CD4-positive, alpha-beta memory T cell (primary cell): Measurements from ENCODE around the gene LPAR2. TPM values are rescaled to one million over a fixed set of nuclear protein-coding genes. Genes with fewer than 3 reads are reported as not detected.
A peak's percentile ranks its signal among the peaks of the same experiment; 100 is the strongest.

Source experiments
- CTCF ChIA-PET: fragments of 350-600 bp; sonication (Branson Sonifier 250); formaldehyde crosslinking; loops from one replicate; lab custom pipeline; 2021; ENCODE audit warnings: inconsistent platforms; ENCODE audit not compliant: partially characterized antibody; lab: Charles Lee
- POLR2A ChIA-PET: fragments of 350-600 bp; sonication (Branson Sonifier 250); formaldehyde crosslinking; loops from one replicate; lab custom pipeline; 2021; ENCODE audit not compliant: partially characterized antibody; lab: Charles Lee
- DNase-seq, 5 donors: peaks; one replicate each; pipeline versions ENCODE4 v3.0.0 to v3.0.0-alpha.2; 2020 to 2022; ENCODE audit warnings: mixed read lengths in 1 of 5
- H3K27ac ChIP-seq: one replicate; pipeline ENCODE4 v1.7.0; 2013; ENCODE audit warnings: low read depth, low read length
- H3K27me3 ChIP-seq: 2 replicates; pipeline ENCODE4 v1.7.0; 2013; ENCODE audit warnings: mild to moderate bottlenecking, low read length, moderate library complexity; ENCODE audit not compliant: insufficient read depth
- H3K36me3 ChIP-seq: 2 replicates; pipeline ENCODE4 v1.7.0; 2013; ENCODE audit warnings: mild to moderate bottlenecking, low read length, moderate library complexity; ENCODE audit not compliant: insufficient read depth
- H3K4me1 ChIP-seq: 2 replicates; pipeline ENCODE4 v1.7.0; 2013; ENCODE audit warnings: mild to moderate bottlenecking, low read length, moderate library complexity; ENCODE audit not compliant: insufficient read depth
- H3K4me3 ChIP-seq, 2 donors: one replicate each; pipeline ENCODE4 v1.7.0; 2013; ENCODE audit warnings: low read length in 2 of 2, mild to moderate bottlenecking in 1 of 2
- H3K9me3 ChIP-seq, 2 donors: one replicate each; pipeline ENCODE4 v1.7.0; 2013; ENCODE audit warnings: low read length in 2 of 2, control low read depth in 1 of 2; ENCODE audit not compliant: control insufficient read depth in 1 of 2
- H3K27ac Mint-ChIP-seq, 7 donors: one replicate each; pipeline ENCODE4 v1.8.0; 2020 to 2021; ENCODE audit warnings: mixed read lengths in 7 of 7, mild to moderate bottlenecking in 6 of 7, inconsistent platforms in 3 of 7, moderate library complexity in 3 of 7
- H3K27me3 Mint-ChIP-seq, 2 donors: one replicate each; pipeline ENCODE4 v1.8.0; 2020 to 2021; ENCODE audit warnings: mixed read lengths in 2 of 2
- H3K36me3 Mint-ChIP-seq, 2 donors: one replicate each; pipeline ENCODE4 v1.8.0; 2020 to 2021; ENCODE audit warnings: mixed read lengths in 2 of 2, inconsistent platforms in 1 of 2, mild to moderate bottlenecking in 1 of 2
- H3K4me1 Mint-ChIP-seq, 4 donors: one replicate each; pipeline ENCODE4 v1.8.0; 2020 to 2021; ENCODE audit warnings: mixed read lengths in 4 of 4, mild to moderate bottlenecking in 1 of 4
- H3K4me3 Mint-ChIP-seq, 8 donors: one replicate each; pipeline ENCODE4 v1.8.0; 2020 to 2021; ENCODE audit warnings: mixed read lengths in 8 of 8, mild to moderate bottlenecking in 7 of 8, moderate library complexity in 6 of 8, inconsistent platforms in 3 of 8
- H3K9me3 Mint-ChIP-seq, 8 donors: one replicate each; pipeline ENCODE4 v1.8.0; 2020 to 2021; ENCODE audit warnings: mixed read lengths in 8 of 8, mild to moderate bottlenecking in 5 of 8, inconsistent platforms in 3 of 8, moderate library complexity in 1 of 8
- intact Hi-C: fragments of 100-400 bp; cut with micrococcal nuclease; formaldehyde crosslinking; loops from one replicate; pipeline ENCODE4 v1.15.1; 2023
- polyA plus RNA-seq, 2 donors: library from polyadenylated mRNA; unstranded; fragments of 300-500 nt; fragmentation: Illumina TruSeq; gene quantifications; one replicate each; pipeline ENCODE4 v1.2.3, GENCODE V29; 2021
- total RNA-seq, 2 experiments: library from RNA; stranded (reverse); gene quantifications; one replicate each; pipeline ENCODE4 v1.2.3, GENCODE V29; 2021

LPAR2 gene
- total and polyA plus RNA-seq, 4 experiments from 2014 or later, result 27.2 to 72.4 (median 54.2) TPM

- Mint-ChIP-seq H3K27ac (peak overlapping the region in 6 of 7 donors; percentile 11 to 70 (median 48)), H3K4me1 (peaks cover 8 to 32% (median 16%) of the 10 kb centered on the region in 4 donors)
Measured at GRCh38 chr19:19632661-19633060, 4.6 kb upstream of the LPAR2 start.

GRCh38 chr19:19631346-19631745, 3.3 kb upstream of the LPAR2 start:
- Histone ChIP-seq H3K9me3 (no peaks in the 10 kb centered on the region), H3K27me3 (no peaks in the 10 kb centered on the region), H3K36me3 (peaks cover 36% of the 10 kb centered on the region), H3K4me3 (no peak overlapping the region), H3K4me1 (peaks cover 25% of the 10 kb centered on the region), H3K27ac (no peak overlapping the region)
- peak overlapping the region in 1 of 8 donors; percentile 21 for H3K4me3 Mint-ChIP-seq
- DNase-seq, result peak in 1 of 5 donors; percentile 19
- H3K4me1 Mint-ChIP-seq, result peaks cover 18 to 44% (median 29%) of the 10 kb centered on the region in 4 donors
- H3K27me3 Mint-ChIP-seq, result no peaks in the 10 kb centered on the region
- peaks cover 0 to 2% (median 0%) of the 10 kb centered on the region in 8 donors for H3K9me3 Mint-ChIP-seq
- CTCF ChIA-PET, result no interaction called here
- peak overlapping the region in 2 of 7 donors; percentile 17 to 94 for H3K27ac Mint-ChIP-seq
- peaks cover 28 to 59% of the 10 kb centered on the region in 2 donors for H3K36me3 Mint-ChIP-seq
- POLR2A ChIA-PET, result interaction anchor here (1.0 to 1.3 kb wide), 3 partner anchors 12 to 32 kb away, joined by 4 to 8 read pairs (median 6); partner anchors contain the start of genes ATP13A1 and GMIP
- intact Hi-C loops, result loop anchor here (5.0 kb wide), 1 partner anchor 34 kb away; no protein-coding TSS in a partner anchor

More at GRCh38 chr19:19632661-19633060, 4.6 kb upstream of the LPAR2 start:
- Mint-ChIP-seq H3K4me3 (no peak overlapping the region), H3K9me3 (peaks cover 0 to 2% (median 0%) of the 10 kb centered on the region in 8 donors), H3K36me3 (peaks cover 28 to 59% of the 10 kb centered on the region in 2 donors), H3K27me3 (no peaks in the 10 kb centered on the region)
- Histone ChIP-seq H3K9me3 (no peaks in the 10 kb centered on the region), H3K27me3 (no peaks in the 10 kb centered on the region), H3K36me3 (peaks cover 44% of the 10 kb centered on the region), H3K27ac (no peak overlapping the region), H3K4me3 (no peak overlapping the region), H3K4me1 (peaks cover 12% of the 10 kb centered on the region)
- peak in 1 of 5 donors; percentile 5 for DNase-seq
- ChIA-PET POLR2A (interaction anchor here (0.9 to 1.5 kb wide), 2 partner anchors 30 to 78 kb away, joined by 3 to 6 read pairs; no protein-coding TSS in a partner anchor), CTCF (interaction anchor here (0.7 kb wide), 1 partner anchor 11 kb away, joined by 3 read pairs; the partner anchor contains the start of gene GMIP)
- intact Hi-C loops, result loop anchor here (5.0 kb wide), 1 partner anchor 35 kb away; no protein-coding TSS in a partner anchor

DNA sequence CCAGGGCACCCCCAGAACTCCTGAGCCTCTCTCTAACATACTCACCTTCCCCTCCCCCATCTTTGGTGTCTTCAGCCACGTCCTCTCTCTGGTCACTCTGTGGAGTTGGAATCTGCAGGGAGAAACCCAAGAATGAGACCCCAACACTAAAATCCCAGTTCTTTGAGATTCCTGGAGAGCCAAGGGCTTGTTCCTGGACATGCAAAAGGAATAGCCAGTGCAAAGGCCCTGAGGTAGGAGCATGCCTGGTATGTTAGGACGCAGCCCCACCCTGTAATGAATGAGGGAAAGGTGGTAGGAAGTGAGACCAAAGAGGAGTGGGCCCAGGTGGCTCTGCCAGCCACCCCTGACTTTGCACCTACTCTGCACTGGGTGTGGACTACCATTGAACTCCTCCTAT, 2.4 kb upstream of the LPAR2 start:
- intact Hi-C loops, result loop anchor here (5.0 kb wide), 1 partner anchor 33 kb away; no protein-coding TSS in a partner anchor
- Mint-ChIP-seq H3K4me3 (no peak overlapping the region), H3K27ac (peak overlapping the region in 4 of 7 donors; percentile 37 to 94 (median 50)), H3K36me3 (peaks cover 23 to 56% of the 10 kb centered on the region in 2 donors), H3K9me3 (peaks cover 0 to 2% (median 0%) of the 10 kb centered on the region in 8 donors), H3K27me3 (no peaks in the 10 kb centered on the region), H3K4me1 (peaks cover 21 to 43% (median 33%) of the 10 kb centered on the region in 4 donors)
- Histone ChIP-seq H3K27me3 (no peaks in the 10 kb centered on the region), H3K4me3 (no peak overlapping the region), H3K9me3 (no peaks in the 10 kb centered on the region), H3K4me1 (peaks cover 28% of the 10 kb centered on the region), H3K27ac (no peak overlapping the region), H3K36me3 (peaks cover 32% of the 10 kb centered on the region)
- POLR2A ChIA-PET, result interaction anchor here (1.3 to 6.0 kb wide), 2 partner anchors 30 to 33 kb away, joined by 8 to 75 read pairs; partner anchors contain the start of gene ATP13A1
- peak in 1 of 5 donors; percentile 39 for DNase-seq
- CTCF ChIA-PET, result no interaction called here

- H3K4me3 ChIP-seq, result no peak overlapping the region
- H3K9me3 Mint-ChIP-seq, result peaks cover 0 to 2% (median 0%) of the 10 kb centered on the region in 8 donors
- intact Hi-C loops, result loop anchor here (5.0 kb wide), 1 partner anchor 33 kb away; no protein-coding TSS in a partner anchor
- no peaks in the 10 kb centered on the region for H3K9me3 ChIP-seq
- CTCF ChIA-PET, result no interaction called here
- no peaks in the 10 kb centered on the region for H3K27me3 ChIP-seq
- peaks cover 23 to 54% of the 10 kb centered on the region in 2 donors for H3K36me3 Mint-ChIP-seq
- peaks cover 24% of the 10 kb centered on the region for H3K4me1 ChIP-seq
- H3K27ac ChIP-seq, result no peak overlapping the region
- H3K4me3 Mint-ChIP-seq, result peak overlapping the region in 1 of 8 donors; percentile 47
- H3K36me3 ChIP-seq, result peaks cover 28% of the 10 kb centered on the region
- no peaks in the 10 kb centered on the region for H3K27me3 Mint-ChIP-seq
- DNase-seq, result peak in 1 of 5 donors; percentile 16
- POLR2A ChIA-PET, result interaction anchor here (2.1 to 6.0 kb wide), 2 partner anchors 14 to 30 kb away, joined by 7 to 75 read pairs; partner anchors contain the start of gene GMIP
- H3K4me1 Mint-ChIP-seq, result peaks cover 21 to 39% (median 32%) of the 10 kb centered on the region in 4 donors
- H3K27ac Mint-ChIP-seq, result peak overlapping the region in 3 of 7 donors; percentile 23 to 94 (median 37)
Measured at GRCh38 chr19:19630062-19630414, 2.0 kb upstream of the LPAR2 start.

- Mint-ChIP-seq H3K27me3 (no peaks in the 10 kb centered on the region), H3K4me1 (peaks cover 18 to 38% (median 31%) of the 10 kb centered on the region in 4 donors), H3K36me3 (peaks cover 16 to 50% of the 10 kb centered on the region in 2 donors), H3K9me3 (peaks cover 0 to 2% (median 0%) of the 10 kb centered on the region in 8 donors), H3K4me3 (peak overlapping the region; percentile 70 to 87 (median 76)), H3K27ac (peak overlapping the region; percentile 77 to 94 (median 91))
- no peaks in the 10 kb centered on the region for H3K9me3 ChIP-seq
- H3K4me1 ChIP-seq, result peaks cover 22% of the 10 kb centered on the region
- peaks cover 20% of the 10 kb centered on the region for H3K36me3 ChIP-seq
- intact Hi-C loops, result loop anchor here (1.0 kb wide), 2 partner anchors 15 to 35 kb away; partner anchors contain the start of genes ATP13A1 and GMIP
- H3K27ac ChIP-seq, result peak overlapping the region; percentile 80
- no peaks in the 10 kb centered on the region for H3K27me3 ChIP-seq
- POLR2A ChIA-PET, result interaction anchor here (0.6 to 6.0 kb wide), 24 partner anchors 9 to 263 kb away, joined by 3 to 75 read pairs (median 4); partner anchors contain the start of genes ATP13A1, GMIP, NDUFA13 and PBX4
- no peak overlapping the region for H3K4me3 ChIP-seq
- CTCF ChIA-PET, result interaction anchor here (0.7 to 1.9 kb wide), 6 partner anchors 10 to 97 kb away, joined by 3 to 7 read pairs (median 5); no protein-coding TSS in a partner anchor
- peak; percentile 22 to 73 (median 35) for DNase-seq
Measured at GRCh38 chr19:19628501-19629134, 598 bp upstream of the LPAR2 start.

DNA sequence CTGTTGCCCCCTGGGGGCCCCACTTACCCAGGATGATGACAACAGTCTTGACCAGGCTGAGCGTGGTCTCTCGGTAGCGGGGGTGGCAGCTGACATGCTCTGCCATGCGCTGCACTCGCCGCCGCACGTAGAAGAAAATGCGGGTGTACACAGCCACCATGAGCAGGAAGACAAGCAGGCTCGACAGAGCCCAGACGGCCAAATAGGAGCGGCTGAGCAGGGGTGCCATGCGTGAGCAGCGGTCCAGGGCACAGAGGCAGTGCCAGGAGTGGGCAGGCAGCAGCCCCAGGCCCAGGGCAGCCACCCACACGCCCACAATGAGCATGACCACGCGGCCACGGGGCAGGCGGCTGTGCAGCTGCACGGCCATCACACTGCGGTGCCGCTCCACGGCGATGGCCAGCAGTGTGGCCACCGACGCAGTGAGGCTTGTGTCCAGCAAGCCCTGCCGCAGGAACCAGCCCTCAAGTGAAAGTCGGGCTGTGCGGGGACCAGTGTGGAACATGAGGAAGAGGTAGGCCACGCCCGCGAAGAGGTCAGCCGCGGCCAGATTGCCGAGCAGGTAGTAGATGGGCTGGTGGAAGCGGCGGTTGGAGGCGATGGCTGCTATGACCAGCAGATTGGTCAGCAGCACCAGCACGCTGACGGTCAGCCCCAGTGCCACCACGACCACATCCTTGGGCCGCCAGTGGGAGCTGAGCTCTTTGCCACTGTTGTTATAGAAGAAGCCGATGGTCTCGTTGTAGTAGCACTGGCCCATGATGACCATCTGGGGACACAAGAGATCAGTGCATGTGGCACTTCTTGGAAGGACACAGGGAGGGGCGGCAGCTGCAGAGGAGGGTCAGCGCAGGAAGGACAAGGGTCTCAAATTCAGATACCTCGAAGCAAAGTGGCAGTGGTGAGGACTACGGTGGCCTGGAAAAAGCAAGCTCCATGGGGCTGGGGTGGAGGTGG, 1.2 kb downstream of the LPAR2 start:
- no peaks in the 10 kb centered on the region for H3K9me3 ChIP-seq
- H3K27me3 ChIP-seq, result no peaks in the 10 kb centered on the region
- peaks cover 10 to 42% of the 10 kb centered on the region in 2 donors for H3K36me3 Mint-ChIP-seq
- peak in 1 of 5 donors; percentile 38 for DNase-seq
- intact Hi-C loops, result loop anchor here (1.0 kb wide), 1 partner anchor 8 kb away; the partner anchor contains the start of gene PBX4
- H3K4me1 ChIP-seq, result peaks cover 22% of the 10 kb centered on the region
- peaks cover 0 to 2% (median 0%) of the 10 kb centered on the region in 8 donors for H3K9me3 Mint-ChIP-seq
- H3K4me1 Mint-ChIP-seq, result peaks cover 16 to 36% (median 28%) of the 10 kb centered on the region in 4 donors
- peak overlapping the region; percentile 89 to 98 (median 95) for H3K27ac Mint-ChIP-seq
- ChIA-PET POLR2A (interaction anchor here (0.6 to 6.0 kb wide), 22 partner anchors 8 to 1055 kb away, joined by 3 to 75 read pairs (median 4); partner anchors contain the start of genes GMIP, PBX4, ZNF101 and ZNF253), CTCF (interaction anchor here (0.7 to 1.2 kb wide), 2 partner anchors 18 to 71 kb away, joined by 3 read pairs; no protein-coding TSS in a partner anchor)
- peak overlapping the region; percentile 68 to 73 for H3K4me3 ChIP-seq
- peak overlapping the region; percentile 92 to 99 (median 93) for H3K4me3 Mint-ChIP-seq
- H3K36me3 ChIP-seq, result peaks cover 9% of the 10 kb centered on the region
- H3K27ac ChIP-seq, result peak overlapping the region; percentile 80
- no peaks in the 10 kb centered on the region for H3K27me3 Mint-ChIP-seq
